Pulmonary artery endothelial cell (primary cell): Measurements from ENCODE around the gene ITGB3. TPM values are rescaled to one million over a fixed set of nuclear protein-coding genes. Genes with fewer than 3 reads are reported as not detected.
A peak's percentile ranks its signal among the peaks of the same experiment; 100 is the strongest.

Experiments
- DNase-seq: peaks from one replicate; pipeline ENCODE4 v3.0.0-alpha.2; 2011; ENCODE audit warnings: low read depth, low spot score
- total RNA-seq: library from RNA; depleted of rRNA; stranded (reverse); fragments of >200 nt; gene quantifications from 2 replicates; pipeline ENCODE4 v1.2.3, GENCODE V29; 2014

The ITGB3 gene
- total RNA-seq, 1 donor from 2014 or later, result 104 TPM

- DNase-seq, result no peak
Measured at GRCh38 chr17:47274319-47275069, 20.9 kb downstream of the ITGB3 start.

- DNase-seq, result no peak
Measured at GRCh38 chr17:47275245-47275984, 21.8 kb downstream of the ITGB3 start.

GRCh38 chr17:47276444-47276843 lies 22.8 kb downstream of the ITGB3 start:
- DNase-seq, result no peak

GRCh38 chr17:47276868-47277267 lies 23.2 kb downstream of the ITGB3 start:
- no peak for DNase-seq

- DNase-seq, result no peak
Measured at GRCh38 chr17:47277921-47278320, 24.3 kb downstream of the ITGB3 start.

DNA sequence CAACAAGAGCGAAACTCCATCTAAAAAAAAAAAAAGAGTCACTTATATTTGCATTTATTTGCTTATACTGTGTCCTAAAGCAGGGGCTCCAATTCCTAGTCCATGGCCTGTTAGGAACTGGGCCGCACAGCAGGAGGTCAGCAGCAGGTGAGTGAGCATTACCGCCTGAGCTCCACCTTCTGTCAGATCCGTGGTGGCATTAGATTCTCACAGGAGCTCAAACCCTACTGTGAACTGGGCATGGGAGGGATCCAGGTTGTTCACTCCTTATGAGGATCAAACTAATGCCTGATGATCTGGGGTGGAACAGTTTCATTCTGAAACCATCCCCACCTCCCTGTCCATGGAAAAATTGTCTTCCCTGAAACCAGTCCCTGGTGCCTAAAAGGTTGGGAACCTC lies 24.9 kb downstream of the ITGB3 start:
- DNase-seq, result no peak

DNA sequence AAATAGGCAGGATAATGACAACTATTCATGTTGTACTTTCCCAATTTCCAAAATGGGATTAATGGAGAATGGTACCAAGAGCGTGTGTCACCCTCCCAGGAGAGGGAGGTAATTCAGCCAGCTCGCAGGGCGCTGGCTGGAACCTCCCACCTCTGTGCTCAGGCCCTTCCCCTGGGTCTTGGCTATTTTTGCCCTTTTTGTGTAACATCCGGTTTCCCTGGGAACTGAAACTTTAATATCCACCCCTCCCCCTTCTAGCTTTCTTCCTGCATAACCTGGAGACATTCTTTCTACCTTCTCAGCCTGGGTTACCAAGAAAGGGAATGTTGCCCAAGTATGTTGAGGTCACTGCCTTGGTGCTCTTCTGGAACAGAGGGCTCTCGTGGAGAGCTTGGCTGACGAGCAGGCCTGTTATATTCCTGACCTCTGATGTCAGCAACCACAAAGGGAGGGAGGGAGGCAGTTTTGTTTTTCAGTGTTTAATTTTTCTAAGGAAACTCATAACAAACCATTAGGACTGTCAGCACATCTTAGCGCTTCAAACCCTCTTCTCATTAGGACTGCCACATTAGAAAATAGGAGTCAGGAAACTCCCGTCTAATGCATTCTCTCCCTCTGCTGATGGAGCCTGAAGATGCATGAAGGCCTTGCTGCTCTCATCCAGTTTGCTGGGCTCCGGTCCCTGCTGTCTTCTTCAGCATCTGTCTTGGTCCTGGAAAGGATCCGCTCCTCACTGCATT lies 25.6 kb downstream of the ITGB3 start:
- peak; percentile 40 for DNase-seq

DNA sequence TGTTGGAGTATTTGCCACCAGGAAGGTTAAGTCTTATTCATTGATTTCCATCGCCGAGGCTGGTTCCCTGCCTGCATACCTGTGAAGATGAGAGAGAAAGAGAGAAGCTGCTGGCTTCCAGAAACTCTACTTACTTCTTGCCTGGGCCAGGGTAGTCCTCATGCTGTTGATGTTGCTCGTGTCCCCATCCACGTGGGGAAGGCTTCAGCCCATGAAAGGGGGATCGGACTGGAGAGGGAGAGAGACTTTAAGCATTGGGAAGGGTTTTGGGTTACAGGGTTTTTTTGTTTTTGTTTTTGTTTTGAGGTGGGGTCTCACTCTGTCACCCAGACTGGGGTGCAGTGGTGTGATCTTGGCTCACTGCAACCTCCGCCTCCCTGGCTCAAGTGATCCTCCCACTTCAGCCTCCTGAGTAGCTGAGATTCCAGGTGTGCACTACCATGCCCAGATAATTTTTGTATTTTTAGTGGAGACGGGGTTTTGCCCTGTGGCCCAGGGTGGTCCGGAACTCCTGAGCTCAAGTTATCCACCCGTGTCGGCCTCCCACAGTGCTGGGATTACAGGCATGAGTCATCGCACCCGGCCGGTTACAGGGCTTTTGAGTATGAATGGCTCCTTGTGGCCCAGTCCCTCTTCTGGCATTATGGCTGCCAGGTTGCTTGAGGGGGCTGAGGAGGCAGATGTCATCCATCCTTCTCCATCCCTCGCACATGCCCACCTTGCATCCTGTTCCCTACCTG lies 26.6 kb downstream of the ITGB3 start:
- DNase-seq, result no peak

GRCh38 chr17:47281216-47281615 lies 27.6 kb downstream of the ITGB3 start:
- DNase-seq, result no peak

DNA sequence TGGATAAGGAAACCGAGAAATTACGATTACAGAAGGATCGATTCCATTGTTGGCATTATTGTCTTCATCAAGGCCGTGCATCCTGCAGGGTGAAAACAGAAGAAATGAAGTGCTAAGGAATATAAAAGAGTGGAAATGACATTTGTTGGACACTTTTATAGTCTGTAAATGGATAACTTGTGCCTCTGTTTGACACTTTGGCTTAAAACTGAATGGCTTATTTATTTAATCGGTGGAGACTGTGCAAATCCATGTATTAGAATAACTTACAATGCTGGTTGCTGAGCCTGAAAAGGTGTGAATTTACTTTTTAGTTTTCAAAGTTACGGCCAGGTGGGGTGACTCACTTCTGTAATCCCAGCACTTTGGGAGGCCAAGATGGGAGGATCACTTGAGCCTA lies 31.4 kb downstream of the ITGB3 start:
- no peak for DNase-seq

- no peak for DNase-seq
Measured at GRCh38 chr17:47286198-47286914, 32.7 kb downstream of the ITGB3 start.

GRCh38 chr17:47287068-47287467 lies 33.4 kb downstream of the ITGB3 start:
- no peak for DNase-seq

GRCh38 chr17:47287639-47288038 lies 34.0 kb downstream of the ITGB3 start:
- no peak for DNase-seq

DNA sequence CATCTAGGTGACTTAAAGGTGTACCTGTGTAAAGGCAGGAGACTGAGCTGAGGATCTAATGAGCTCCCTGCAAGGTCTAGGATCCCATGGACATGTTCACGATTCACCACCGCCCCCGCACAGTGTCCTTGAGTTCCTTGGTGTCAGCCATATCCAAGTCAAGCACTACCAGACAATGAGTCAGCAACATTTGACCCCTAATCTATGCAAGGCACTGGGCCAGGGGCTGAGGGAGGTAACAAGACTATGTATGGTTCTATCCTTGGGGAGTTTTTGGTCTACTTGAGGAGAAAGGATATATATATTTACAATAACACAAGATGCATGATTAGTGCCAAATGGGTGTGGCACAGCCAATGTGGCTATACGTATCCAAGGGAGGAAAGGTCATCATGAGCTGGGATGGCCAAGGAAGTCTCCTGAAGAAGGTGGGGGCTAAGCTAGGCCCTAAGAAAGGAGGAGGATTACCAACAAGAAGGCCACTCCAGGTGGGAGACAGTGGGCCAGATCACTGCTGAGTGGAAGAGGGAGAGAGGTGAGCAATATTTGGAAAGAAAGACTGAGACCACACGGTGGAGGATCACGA lies 35.0 kb downstream of the ITGB3 start:
- no peak for DNase-seq

- DNase-seq, result no peak
Measured at GRCh38 chr17:47289302-47289701, 35.7 kb downstream of the ITGB3 start.

DNA sequence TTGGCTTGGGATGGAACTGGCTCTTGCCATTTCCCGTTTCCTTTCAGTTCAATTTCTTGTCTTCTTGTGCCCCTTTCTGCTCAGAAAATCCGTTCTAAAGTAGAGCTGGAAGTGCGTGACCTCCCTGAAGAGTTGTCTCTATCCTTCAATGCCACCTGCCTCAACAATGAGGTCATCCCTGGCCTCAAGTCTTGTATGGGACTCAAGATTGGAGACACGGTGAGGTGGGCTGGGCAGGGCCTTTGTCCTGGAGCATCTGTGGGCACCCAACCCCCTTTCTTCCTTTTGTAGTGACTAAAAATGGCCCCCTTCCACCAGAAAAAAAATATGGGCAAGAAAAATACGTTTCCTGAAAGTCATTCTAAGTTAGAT lies 37.2 kb downstream of the ITGB3 start:
- no peak for DNase-seq

DNA sequence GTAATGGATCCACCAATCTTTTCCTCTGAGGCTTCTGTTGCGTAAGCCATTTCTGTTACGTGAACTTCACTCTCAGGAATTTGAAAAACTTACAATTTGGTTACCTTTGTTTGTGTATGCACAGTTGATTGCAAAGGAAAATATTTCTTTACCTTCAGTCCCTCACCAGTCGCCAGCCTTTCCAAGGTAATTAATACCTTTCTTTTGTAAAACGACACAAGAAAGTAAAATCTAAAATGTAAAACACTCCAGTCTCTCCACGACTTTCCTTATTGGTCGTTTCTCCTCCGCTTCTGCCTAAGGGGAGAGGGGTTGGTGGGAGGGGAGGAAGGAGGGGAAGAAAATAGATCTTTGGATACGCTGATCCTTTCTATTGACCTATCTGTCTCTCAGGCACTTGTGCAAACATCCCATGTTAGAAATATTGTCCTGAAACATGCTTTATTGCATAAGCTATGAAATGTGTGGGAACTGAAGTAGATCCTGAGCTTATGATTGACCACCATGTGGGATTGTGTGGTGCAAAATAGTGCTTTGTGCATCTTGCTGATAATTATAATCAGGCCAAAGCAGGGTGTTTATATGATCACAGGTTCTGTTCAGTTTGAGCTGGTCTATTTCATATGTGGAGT lies 37.7 kb downstream of the ITGB3 start:
- DNase-seq, result no peak

DNA sequence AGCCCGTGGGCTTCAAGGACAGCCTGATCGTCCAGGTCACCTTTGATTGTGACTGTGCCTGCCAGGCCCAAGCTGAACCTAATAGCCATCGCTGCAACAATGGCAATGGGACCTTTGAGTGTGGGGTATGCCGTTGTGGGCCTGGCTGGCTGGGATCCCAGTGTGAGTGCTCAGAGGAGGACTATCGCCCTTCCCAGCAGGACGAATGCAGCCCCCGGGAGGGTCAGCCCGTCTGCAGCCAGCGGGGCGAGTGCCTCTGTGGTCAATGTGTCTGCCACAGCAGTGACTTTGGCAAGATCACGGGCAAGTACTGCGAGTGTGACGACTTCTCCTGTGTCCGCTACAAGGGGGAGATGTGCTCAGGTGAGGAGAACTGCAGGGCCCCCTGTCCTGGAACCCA lies 38.6 kb downstream of the ITGB3 start:
- no peak for DNase-seq

DNA sequence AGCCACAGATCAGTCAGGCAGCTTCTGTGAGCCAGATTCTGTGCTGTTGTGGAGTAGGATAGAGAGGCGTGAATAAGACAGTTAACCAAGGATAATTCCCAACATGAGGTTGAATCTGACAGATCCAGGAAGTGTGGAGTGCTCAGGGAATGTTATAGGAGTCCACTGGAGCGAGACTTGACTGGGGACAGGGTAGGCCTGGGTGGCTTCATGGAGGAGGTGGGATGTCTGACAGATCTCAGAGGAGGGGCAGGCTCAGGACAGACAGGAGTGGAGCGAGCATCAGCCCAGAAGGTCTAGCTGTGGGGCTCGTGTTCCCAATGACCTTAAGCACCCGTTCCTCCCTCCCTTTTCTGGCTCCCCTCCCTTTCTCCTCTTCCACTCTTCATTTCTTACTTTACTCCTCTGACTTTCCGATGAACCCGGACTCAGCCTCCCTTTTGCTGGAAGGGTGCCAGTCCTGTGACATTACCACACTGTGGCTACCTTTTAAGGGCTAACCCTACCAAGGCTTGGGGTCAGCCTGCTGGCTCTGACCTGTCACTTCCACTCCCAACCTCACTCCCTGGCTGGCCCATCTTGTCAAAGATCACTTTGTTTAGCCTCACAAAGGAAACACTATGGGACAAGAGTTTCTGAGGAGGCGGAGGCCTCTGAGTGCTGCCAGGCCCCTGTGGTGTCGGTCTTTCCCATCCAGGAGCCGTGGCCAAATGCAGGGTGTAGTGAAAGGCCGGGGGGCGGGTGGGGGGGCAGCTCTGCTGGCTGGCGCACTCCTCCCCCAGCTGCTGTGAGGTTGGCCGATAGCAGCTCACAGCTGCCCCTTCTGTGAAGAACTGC lies 41.6 kb downstream of the ITGB3 start:
- no peak for DNase-seq
